HG03354 (cell line): ENCODE measurements around the gene ABI3BP.
A peak's percentile ranks its signal among the peaks of the same experiment; 100 is the strongest.

Experiments used
- ATAC-seq: cut with Tn5 transposase; IDR thresholded peaks from one replicate; pipeline ENCODE4 v1.9.1; 2021; ENCODE audit warnings: mild to moderate bottlenecking; ENCODE audit not compliant: unreplicated experiment, poor library complexity, severe bottlenecking

The ABI3BP gene

DNA sequence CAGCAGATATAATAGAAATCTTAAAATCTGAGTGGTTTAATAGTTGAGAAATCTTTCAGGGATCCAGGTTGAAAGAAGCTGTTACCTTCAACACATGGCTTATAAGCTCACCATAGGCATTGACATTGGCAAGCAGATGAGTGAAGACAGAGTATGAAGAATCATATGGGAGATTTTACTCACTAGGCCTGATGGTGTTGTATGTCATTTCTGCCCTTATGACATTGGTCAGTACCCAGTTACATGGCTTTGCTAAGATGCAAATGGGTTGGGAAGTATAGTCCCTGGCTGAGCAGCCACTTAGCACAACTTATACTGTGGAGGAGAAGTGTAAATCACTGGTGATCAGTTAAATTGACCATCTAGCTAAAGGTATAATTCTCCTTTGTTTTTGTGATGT lies 278.0 kb downstream of the ABI3BP start:
- ATAC-seq, result no peak

DNA sequence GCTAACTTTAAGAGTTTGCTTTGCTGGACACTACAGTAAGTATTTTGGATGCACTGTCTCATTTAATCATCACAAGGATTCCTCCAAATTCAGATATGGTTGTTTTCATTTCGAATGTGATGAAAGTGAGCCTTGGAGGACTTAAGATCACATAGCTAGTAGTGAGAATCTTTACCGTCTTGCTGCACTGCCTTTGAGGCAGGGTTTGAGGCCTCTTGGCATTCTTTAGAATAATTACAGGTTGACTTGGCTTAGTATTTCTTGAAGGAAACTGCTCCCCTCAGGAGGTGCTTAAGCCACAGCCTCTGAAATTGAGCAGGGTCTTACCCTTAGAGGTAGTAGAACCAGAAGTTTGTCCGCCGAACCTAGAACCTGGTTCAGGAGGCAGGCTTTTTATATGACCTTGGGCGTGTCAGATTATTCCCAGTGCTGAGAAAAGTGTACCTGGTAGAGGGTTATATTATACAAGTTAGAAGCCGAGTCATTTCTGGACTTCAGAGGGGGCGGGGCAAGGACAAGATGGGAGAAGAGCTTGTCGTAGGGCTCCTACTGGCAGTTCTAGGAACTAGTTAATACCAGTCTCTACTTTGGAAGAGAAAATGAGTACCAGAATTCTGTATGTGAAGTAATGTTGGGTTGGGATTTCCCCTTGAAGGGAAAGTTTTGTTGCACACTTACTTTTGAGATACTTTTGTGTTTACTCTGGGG lies 282.8 kb downstream of the ABI3BP start:
- ATAC-seq, result peak; percentile 49

DNA sequence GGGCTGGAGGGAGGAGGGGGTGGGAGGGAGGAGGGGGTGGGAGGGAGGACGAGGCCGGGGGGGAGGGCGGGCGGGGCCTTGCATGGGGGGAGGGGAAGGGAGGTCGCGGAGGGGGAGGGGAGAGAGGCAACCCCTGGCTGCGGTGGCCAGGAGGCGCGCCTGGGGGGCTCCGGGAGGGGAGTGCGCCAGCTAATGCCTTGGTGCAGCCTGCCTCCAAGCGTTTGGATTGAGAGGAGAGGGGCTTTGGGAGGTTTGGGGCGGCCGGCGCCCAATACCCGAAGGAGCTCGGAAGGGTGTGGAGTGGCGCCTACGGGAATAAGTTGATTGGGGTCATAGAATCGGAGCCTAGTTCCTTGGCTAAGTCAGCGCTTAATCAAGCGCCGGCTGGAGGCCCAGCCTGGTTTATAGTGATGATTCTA lies 283.4 kb downstream of the ABI3BP start:
- peak; percentile 7 for ATAC-seq

DNA sequence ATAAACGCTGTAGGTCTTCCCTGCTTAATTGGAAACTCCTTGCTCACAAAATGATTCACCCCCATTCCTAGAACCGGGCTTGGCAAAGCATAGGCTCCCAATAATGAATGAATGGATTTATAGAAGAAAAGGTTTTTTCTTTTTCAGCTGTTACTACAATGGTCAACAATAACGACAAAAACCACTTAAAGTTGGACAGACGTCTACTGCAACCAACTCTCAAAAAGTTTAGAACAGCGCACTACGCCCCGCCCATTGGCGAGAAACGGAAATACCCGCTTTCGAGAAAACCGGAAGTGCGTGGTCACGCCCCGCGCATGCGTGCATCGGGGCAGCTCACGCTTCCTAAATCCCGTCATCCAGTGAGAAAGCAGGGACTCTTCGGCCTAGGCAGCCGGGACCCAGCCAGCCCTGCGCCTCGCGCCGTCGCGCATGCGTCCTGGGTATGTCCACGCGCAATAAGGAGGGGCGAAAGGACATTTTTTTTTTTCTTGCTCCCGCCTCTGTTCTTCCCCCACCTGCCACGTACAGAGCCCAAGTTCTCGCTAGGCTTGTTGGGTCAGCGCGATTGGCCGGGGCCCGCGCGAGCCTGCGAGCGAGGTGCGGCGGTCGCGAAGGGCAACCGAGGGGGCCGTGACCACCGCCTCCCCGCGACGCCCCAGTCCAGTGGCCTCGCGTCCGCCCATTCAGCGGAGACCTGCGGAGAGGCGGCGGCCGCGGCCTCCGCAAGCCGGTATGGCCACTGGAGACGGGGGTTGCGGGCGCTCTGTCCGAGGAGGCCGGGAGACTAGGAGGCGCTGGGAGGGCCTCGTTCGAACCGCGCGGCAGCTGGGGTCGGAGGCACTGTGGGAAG lies 284.0 kb downstream of the ABI3BP start, which contains the start of gene TFG:
TSS of gene TFG (plus strand) at position 506 of the 853 bp plus-strand sequence. CDS start 4,192 bp downstream, outside the sequence.
- ATAC-seq, result peak; percentile 92

DNA sequence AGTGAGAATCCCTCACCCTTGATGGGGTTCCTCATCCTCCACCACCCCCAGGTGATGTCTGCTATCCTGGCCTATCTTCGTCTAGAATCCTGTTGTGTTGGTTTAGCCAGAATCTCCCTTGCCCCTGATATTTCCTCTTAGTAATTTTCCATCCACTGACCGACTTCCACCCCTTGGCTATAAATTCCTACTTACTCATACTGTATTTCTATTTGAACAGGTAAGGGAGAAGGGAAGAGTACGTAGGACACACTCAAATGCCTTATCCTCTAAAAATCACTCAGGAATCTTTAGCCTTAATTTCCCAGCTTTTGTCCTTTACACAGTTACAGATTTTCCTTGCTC lies 284.6 kb downstream of the ABI3BP start:
- no peak for ATAC-seq

DNA sequence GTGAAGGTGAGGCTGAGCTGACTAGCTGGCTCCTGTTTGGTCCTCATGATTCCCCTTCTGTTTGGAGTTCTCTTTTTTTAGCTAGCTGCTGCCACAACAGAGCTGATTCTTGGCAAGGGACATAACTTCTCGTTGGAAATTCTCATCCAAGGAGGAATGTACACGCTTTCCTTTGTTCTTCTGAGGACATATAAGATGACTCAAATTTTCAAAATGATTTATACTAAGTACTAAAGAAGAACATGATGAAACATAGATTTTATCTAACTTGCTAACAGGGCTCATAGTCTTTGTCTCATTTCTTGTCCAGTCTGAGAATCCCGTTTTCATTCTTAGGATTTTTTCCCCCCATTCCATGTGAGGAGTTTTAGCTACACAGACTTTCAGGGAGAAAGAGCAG lies 286.9 kb downstream of the ABI3BP start:
- no peak for ATAC-seq

DNA sequence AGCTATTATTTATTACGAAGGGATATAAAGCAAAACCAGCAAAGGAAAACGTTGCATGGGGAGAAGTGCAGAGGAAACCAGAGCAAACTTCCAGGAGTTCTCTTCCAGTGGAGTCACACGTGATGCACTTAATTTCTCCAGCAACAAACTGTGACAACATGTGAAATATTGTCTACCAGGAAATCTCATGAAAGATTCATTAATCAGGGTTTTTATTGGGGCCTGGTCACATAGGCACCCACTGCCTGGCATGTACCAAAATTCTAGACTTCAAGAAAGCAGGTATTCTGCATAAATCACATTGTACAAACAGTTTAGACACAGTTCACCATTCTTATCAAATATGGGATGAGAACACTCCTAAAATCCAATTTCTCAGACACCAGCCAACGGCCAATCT lies 289.4 kb downstream of the ABI3BP start:
- no peak for ATAC-seq

DNA sequence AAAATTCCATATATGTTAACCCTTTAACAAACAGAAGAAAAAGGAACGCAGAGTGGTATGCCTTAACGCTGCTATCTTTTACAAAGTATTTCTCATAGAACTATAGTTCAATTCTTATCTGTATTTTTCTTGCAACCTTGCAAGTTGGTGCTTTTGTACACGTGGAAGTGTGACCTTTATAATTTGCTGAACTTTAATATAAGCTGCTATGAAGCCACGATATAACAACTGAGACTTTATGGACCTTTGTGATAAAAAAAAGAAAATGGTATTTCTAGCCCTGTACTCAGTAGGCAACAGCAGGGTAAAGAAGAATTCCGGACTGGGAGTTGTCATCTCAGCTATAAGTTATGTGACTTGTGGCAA lies 290.3 kb downstream of the ABI3BP start:
- no peak for ATAC-seq

DNA sequence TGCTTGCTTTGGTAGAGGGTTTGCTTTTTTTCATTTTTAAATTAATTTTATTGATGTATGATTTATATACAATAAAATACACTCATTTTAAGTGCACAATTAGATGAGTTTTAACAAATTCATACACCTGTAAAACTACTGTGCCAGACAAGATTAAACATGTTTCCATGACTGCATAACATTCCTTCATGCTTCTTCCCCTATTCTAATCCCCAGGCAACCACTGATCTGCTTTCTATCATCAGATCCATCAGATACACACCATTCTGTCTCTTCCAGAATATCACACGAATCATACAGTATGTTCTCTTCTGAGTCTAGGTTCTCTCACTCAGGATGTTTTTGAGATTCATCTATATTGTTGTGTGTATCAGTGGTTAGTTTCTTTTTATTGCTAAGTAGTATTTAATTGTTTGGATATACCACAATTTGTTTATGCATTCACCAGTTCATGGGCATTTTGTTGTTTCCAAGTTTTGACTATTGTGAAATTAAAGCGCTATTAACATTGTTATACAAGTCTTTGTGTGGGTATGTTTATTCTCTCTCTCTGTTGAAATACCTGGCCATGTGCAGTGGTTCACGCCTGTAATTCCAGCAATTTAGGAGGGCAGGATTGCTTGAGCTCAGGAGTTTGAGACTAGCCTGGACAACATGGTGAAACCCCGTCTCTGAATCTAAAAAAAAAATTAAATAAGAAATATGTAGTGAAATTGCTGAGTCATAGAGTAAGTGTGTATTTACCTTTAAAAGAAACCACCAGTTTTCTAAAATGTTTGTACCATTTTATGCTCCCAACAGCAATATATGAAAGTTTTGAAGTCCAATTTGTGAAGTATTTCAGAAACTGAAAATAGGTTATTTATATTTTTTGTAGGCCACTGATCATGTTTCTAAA lies 290.9 kb downstream of the ABI3BP start:
- no peak for ATAC-seq

DNA sequence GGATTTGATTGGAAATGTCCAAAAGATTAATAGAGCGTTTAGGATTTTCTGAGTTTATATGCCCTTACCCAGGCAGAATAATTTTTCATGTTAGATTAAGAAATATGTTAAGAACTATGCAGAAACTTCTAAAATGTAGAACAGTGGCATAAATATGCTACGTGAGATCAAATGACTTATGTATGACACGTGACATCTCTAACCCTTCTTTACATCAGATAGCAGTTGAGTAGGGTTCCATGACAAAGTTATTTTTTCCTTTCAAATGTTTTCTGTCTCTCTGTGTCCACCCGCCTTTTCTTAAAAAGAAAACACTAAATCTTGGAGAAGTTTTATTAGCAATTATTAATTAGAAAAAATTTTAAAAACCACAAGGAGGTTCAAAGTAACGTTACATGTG lies 292.5 kb downstream of the ABI3BP start:
- no peak for ATAC-seq
